Sigmoid colon (tissue), 7 donors: ENCODE results near the gene POU2F3. TPM values are rescaled to one million over a fixed set of nuclear protein-coding genes. Genes with fewer than 3 reads are reported as not detected.

Experiments used
- DNase-seq: peaks from one replicate; pipeline ENCODE4 v3.0.0-alpha.2; 2019
- H3K27ac ChIP-seq, 4 donors: fragments of 200-600 bp; sonication (generic); one replicate each; pipeline ENCODE4 v1.5.1; 2016 to 2019; ENCODE audit warnings: mild to moderate bottlenecking in 1 of 4
- H3K27me3 ChIP-seq, 3 donors: fragments of 200-600 bp; sonication (generic); one replicate each; pipeline ENCODE4 v1.5.1; 2019; ENCODE audit warnings: mild to moderate bottlenecking in 1 of 3
- H3K36me3 ChIP-seq, 4 donors: fragments of 200-600 bp; sonication (generic); one replicate each; pipeline ENCODE4 v1.5.1; 2016 to 2019
- H3K4me1 ChIP-seq, 4 donors: fragments of 200-600 bp; sonication (generic); one replicate each; pipeline ENCODE4 v1.5.1; 2017 to 2019
- H3K4me3 ChIP-seq, 4 donors: fragments of 200-600 bp; sonication (generic); one replicate each; pipeline ENCODE4 v1.5.1; 2017 to 2019; ENCODE audit warnings: mild to moderate bottlenecking in 2 of 4, moderate library complexity in 1 of 4
- H3K9me3 ChIP-seq, 4 donors: fragments of 200-600 bp in 3 of 4; sonication (generic) in 3 of 4; one replicate each; pipeline versions ENCODE4 v1.5.1 to v1.6.1; 2013 to 2019
- EP300 ChIP-seq, 4 donors: sonication (generic); formaldehyde crosslinking; IDR thresholded peaks; one replicate each; pipeline ENCODE4 v1.6.1; 2017; ENCODE audit warnings: antibody characterized with exemption in 4 of 4
- POLR2A ChIP-seq, 2 donors: fragments of 450-650 bp; IDR thresholded peaks; one replicate each; pipeline ENCODE4 v1.6.1; 2016; ENCODE audit warnings: antibody characterized with exemption in 2 of 2, mild to moderate bottlenecking in 2 of 2, moderate library complexity in 2 of 2
- POLR2AphosphoS5 ChIP-seq, 4 donors: sonication (generic); formaldehyde crosslinking; IDR thresholded peaks; one replicate each; pipeline ENCODE4 v1.6.1; 2017; ENCODE audit warnings: antibody characterized with exemption in 4 of 4
- WGBS, 2 donors: extraction: QIAGEN DNeasy Blood & Tissue Kit; methylation state at CpG; one replicate each; pipeline ENCODE4 v1.1.7; 2013; 5-methylcytosine and 5-hydroxymethylcytosine counted together
- intact Hi-C: fragments of 100-400 bp; cut with DNase I; formaldehyde crosslinking; loops from one replicate; pipeline ENCODE4 v1.15.1; 2023
- polyA plus RNA-seq, 3 donors: library from polyadenylated mRNA; stranded (reverse); fragments of 200-250 nt; gene quantifications; one replicate each; pipeline ENCODE4 v1.2.3, GENCODE V29; 2013
- small RNA-seq, 3 donors: library from RNA; depleted of rRNA; stranded (forward); fragments of <200 nt; gene quantifications; one replicate each; pipeline ENCODE3, GENCODE V24; 2016
- total RNA-seq, 4 donors: library from RNA; depleted of rRNA; stranded (reverse); fragments of >200 nt; gene quantifications; one replicate each; pipeline ENCODE4 v1.1.0, GENCODE V29; 2016
- TF ChIP-seq, protein P1 (sequence below), 4 experiments: fragments of 450-650 bp in 3 of 4; fragments of 200-600 bp in 1 of 4; IDR thresholded peaks; one replicate each; pipeline ENCODE4 v1.5.1; 2016 to 2019; ENCODE audit warnings: antibody characterized with exemption in 4 of 4, mild to moderate bottlenecking in 3 of 4, moderate library complexity in 2 of 4
- donor health status: healthy with polysubstance abuse.
- donor health status: Bipolar disorder and iron deficiency.
- donor health status: healthy.

POU2F3 gene
- total and polyA plus RNA-seq, 7 donors = 0.92 to 1.8 (median 1.3) TPM; not detected in 4

DNA sequence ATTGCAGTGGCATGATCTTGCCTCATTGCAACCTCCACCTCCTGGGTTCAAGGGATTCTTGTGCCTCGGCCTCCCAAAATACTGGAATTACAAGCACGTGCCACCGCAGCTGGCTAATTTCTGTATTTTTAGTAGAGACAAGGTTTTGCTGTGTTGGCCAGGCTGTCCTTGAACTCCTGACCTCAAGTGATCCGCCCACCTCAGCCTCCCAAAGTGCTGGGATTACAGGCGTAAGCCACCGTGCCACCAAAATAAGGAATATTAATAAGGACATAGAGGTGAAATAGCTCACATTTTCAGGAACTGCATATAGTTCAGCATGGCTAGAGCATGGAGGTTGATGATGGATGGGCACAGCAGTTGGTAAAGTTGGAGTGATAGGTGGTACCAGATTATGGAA is 117.7 kb downstream of the POU2F3 start:
- TF ChIP-seq POLR2AphosphoS5 (IDR thresholded peaks at IDR 0.05) (no peak), EP300 (IDR thresholded peaks at IDR 0.05) (no peak), POLR2A (IDR thresholded peaks at IDR 0.05) (no peak)
- TF ChIP-seq, protein P1, sequence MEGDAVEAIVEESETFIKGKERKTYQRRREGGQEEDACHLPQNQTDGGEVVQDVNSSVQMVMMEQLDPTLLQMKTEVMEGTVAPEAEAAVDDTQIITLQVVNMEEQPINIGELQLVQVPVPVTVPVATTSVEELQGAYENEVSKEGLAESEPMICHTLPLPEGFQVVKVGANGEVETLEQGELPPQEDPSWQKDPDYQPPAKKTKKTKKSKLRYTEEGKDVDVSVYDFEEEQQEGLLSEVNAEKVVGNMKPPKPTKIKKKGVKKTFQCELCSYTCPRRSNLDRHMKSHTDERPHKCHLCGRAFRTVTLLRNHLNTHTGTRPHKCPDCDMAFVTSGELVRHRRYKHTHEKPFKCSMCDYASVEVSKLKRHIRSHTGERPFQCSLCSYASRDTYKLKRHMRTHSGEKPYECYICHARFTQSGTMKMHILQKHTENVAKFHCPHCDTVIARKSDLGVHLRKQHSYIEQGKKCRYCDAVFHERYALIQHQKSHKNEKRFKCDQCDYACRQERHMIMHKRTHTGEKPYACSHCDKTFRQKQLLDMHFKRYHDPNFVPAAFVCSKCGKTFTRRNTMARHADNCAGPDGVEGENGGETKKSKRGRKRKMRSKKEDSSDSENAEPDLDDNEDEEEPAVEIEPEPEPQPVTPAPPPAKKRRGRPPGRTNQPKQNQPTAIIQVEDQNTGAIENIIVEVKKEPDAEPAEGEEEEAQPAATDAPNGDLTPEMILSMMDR (IDR thresholded peaks at IDR 0.05) = no peak
- Histone ChIP-seq H3K4me3 (no peak overlapping the region), H3K4me1 (peaks cover 0 to 35% (median 23%) of the 10 kb centered on the region in 4 donors), H3K36me3 (no peaks in the 10 kb centered on the region), H3K27ac (no peak overlapping the region), H3K27me3 (no peaks in the 10 kb centered on the region), H3K9me3 (no peaks in the 10 kb centered on the region)
- WGBS, 2 donors = 96 to 98% methylated on average over 6 of the region's 6 CpGs
- intact Hi-C loops = loop anchor here (5.0 kb wide), 1 partner anchor 40 kb away; no protein-coding TSS in a partner anchor
- no peak for DNase-seq

DNA sequence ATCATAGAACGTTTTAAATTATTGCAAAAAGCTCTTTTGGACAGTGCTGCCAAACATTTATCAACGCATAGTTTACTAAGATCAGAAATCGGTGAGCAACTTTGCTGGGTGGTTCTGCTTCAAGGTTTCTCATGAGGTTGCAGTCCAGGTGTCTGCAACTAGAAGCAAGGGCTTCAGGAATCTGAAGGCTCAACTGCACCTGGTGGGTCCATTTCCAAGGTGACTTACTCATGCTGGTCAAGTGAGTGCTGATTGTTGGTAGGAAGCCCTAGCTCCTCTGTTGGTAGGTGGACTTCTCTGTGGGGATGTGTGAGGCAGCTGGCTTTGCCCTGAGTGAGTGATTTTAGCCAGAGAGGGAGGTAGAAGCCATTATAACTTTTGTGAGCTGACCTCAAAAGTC is 118.8 kb downstream of the POU2F3 start:
- TF ChIP-seq, protein P1 (IDR thresholded peaks at IDR 0.05) = no peak
- no peak for TF ChIP-seq POLR2AphosphoS5 (IDR thresholded peaks at IDR 0.05)
- no peak for TF ChIP-seq EP300 (IDR thresholded peaks at IDR 0.05)
- TF ChIP-seq POLR2A (IDR thresholded peaks at IDR 0.05) = no peak
- H3K9me3 ChIP-seq = no peaks in the 10 kb centered on the region
- H3K4me1 ChIP-seq = peaks cover 0 to 42% (median 23%) of the 10 kb centered on the region in 4 donors
- intact Hi-C loops = loop anchor here (5.0 kb wide), 1 partner anchor 39 kb away; no protein-coding TSS in a partner anchor
- DNase-seq = no peak
- no peak overlapping the region for H3K27ac ChIP-seq
- H3K27me3 ChIP-seq = no peaks in the 10 kb centered on the region
- H3K4me3 ChIP-seq = no peak overlapping the region
- no peaks in the 10 kb centered on the region for H3K36me3 ChIP-seq
- 92 to 97% methylated on average over 3 of the region's 3 CpGs for WGBS, 2 donors

DNA sequence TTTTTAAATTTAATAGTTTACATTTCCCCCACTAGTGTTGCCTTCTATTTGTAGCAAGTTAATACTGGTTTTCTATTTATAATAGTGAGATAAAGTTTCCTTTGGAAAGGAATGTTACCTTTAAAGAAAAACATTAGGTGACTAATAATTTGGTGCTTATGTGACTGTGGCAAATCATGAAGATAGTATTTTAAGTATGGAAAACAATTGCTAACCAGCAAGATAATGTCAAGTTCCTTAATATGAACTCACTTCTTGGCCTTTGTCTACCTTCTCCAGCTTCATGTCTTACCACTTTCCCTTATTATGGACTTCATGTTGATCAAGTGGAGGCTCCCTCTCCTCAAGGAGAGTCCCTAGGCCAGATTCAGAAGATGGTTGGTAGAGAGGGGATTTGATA is 123.5 kb downstream of the POU2F3 start:
- H3K27me3 ChIP-seq = no peaks in the 10 kb centered on the region
- no peak overlapping the region for H3K4me3 ChIP-seq
- H3K27ac ChIP-seq = no peak overlapping the region
- no peak for DNase-seq
- H3K36me3 ChIP-seq = no peaks in the 10 kb centered on the region
- no peak for TF ChIP-seq EP300 (IDR thresholded peaks at IDR 0.05)
- TF ChIP-seq POLR2A (IDR thresholded peaks at IDR 0.05) = no peak
- TF ChIP-seq, protein P1 (IDR thresholded peaks at IDR 0.05) = no peak
- no peak for TF ChIP-seq POLR2AphosphoS5 (IDR thresholded peaks at IDR 0.05)
- no peaks in the 10 kb centered on the region for H3K9me3 ChIP-seq
- intact Hi-C loops = no loop called here
- H3K4me1 ChIP-seq = peaks cover 0 to 25% (median 13%) of the 10 kb centered on the region in 4 donors

DNA sequence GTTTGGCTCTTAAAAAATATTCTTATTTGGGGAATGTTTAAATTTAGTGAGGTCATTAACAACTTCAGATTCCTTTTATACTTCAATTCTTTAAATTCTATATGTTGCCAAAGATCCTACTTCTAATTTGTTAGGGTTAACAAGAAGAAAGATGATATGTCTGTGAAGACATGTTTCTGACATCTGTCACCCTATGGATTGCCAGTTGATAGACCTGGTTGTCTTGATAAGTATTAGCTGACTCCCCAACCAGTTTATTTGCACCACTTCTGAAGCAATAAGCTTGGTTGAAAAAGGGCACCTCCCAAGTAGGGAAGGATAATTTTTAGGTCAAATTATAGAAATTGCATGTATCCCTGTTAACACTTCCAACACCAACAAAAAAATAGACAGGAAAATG is 125.6 kb downstream of the POU2F3 start:
- Histone ChIP-seq H3K4me3 (no peak overlapping the region), H3K9me3 (no peaks in the 10 kb centered on the region), H3K27me3 (no peaks in the 10 kb centered on the region), H3K4me1 (peaks cover 0 to 31% (median 16%) of the 10 kb centered on the region in 4 donors), H3K36me3 (no peaks in the 10 kb centered on the region), H3K27ac (no peak overlapping the region)
- no peak for DNase-seq
- TF ChIP-seq, protein P1 (IDR thresholded peaks at IDR 0.05) = no peak
- TF ChIP-seq POLR2A (IDR thresholded peaks at IDR 0.05) (no peak), POLR2AphosphoS5 (IDR thresholded peaks at IDR 0.05) (no peak), EP300 (IDR thresholded peaks at IDR 0.05) (no peak)
- intact Hi-C loops = no loop called here

Small RNAs within 50 kb of the gene (small RNA-seq; reads per million reads assigned to genes)
- gene RF00100 = 37.2 to 997 (median 149) reads per million in 3 donors

Other genes with a start within 250 kb of the POU2F3 start
- 1 to 10 TPM in 3 of 4 donors, under 1 TPM in 1; 0.33 to 6.9 (median 1.1) TPM for gene TRIM29, start 102.0 kb upstream of the POU2F3 start, total RNA-seq
- gene TRIM29, start 102.0 kb upstream of the POU2F3 start, polyA plus RNA-seq = 1 to 10 TPM; 6.0 to 8.5 (median 7.2) TPM
- gene OAF, start 29.1 kb upstream of the POU2F3 start, total RNA-seq = 10 to 100 TPM; 23.5 to 44.3 (median 41.2) TPM
- 10 to 100 TPM; 51.2 to 94.3 (median 74.7) TPM for gene OAF, start 29.1 kb upstream of the POU2F3 start, polyA plus RNA-seq
- gene TLCD5, start 85.2 kb downstream of the POU2F3 start, total RNA-seq = 1 to 10 TPM; 3.3 to 7.2 (median 4.4) TPM
- gene TLCD5, start 85.2 kb downstream of the POU2F3 start, polyA plus RNA-seq = 1 to 10 TPM in 1 of 3 donors, under 1 TPM in 1, not detected in 1; 0.60 to 1.1 TPM
- gene ARHGEF12, start 96.3 kb downstream of the POU2F3 start, total RNA-seq = 100 to 1,000 TPM in 2 of 4 donors, 10 to 100 TPM in 2; 80.5 to 129 (median 94.8) TPM
- gene ARHGEF12, start 96.3 kb downstream of the POU2F3 start, polyA plus RNA-seq = 10 to 100 TPM; 18.6 to 25.2 (median 22.8) TPM